B cell (primary cell): Measurements from ENCODE around the gene BMAL1. TPM values are rescaled to one million over a fixed set of nuclear protein-coding genes. Genes with fewer than 3 reads are reported as not detected.

Experiments
- ATAC-seq: fragments of 200-7000 bp; cut with Tn5 transposase; one replicate; pipeline ENCODE4 v1.10.0; 2021; ENCODE audit warnings: low read depth, mild to moderate bottlenecking, moderate number of reproducible peaks, moderate library complexity
- CTCF ChIA-PET: fragments of 350-600 bp; sonication (Branson Sonifier 250); formaldehyde crosslinking; loops from one replicate; lab custom pipeline; 2021; ENCODE audit warnings: antibody characterized with exemption, inconsistent platforms; lab: Charles Lee
- POLR2A ChIA-PET: fragments of 350-600 bp; sonication (Branson Sonifier 250); formaldehyde crosslinking; loops from one replicate; lab custom pipeline; 2021; ENCODE audit warnings: antibody characterized with exemption; lab: Charles Lee
- DNase-seq: peaks from one replicate; pipeline ENCODE4 v3.0.0; 2013
- H2AFZ ChIP-seq: 2 replicates; pipeline ENCODE4 v1.6.1; 2012; ENCODE audit warnings: mild to moderate bottlenecking, low read depth, low read length; ENCODE audit not compliant: insufficient read depth, poor library complexity, severe bottlenecking
- H3K27ac ChIP-seq, 2 donors: 1 replicate in 1 of 2; 2 replicates in 1 of 2; pipeline ENCODE4 v1.5.1; 2012 to 2013; ENCODE audit warnings: low read length in 2 of 2, mild to moderate bottlenecking in 2 of 2, moderate library complexity in 1 of 2
- H3K27me3 ChIP-seq, 4 experiments: fragments of 200-600 bp in 1 of 4; sonication (generic) in 1 of 4; replicated peaks in 1 of 4; 1 replicate in 2 of 4; 2 replicates in 2 of 4; pipeline versions ENCODE4 v1.6.1 to v1.7.0; 2013 to 2016; ENCODE audit warnings: low read length in 3 of 4, mild to moderate bottlenecking in 2 of 4, mixed read lengths in 1 of 4, moderate library complexity in 1 of 4; ENCODE audit not compliant: insufficient read depth in 4 of 4, control insufficient read depth in 3 of 4; ENCODE audit errors: control extremely low read depth in 1 of 4
- H3K36me3 ChIP-seq, 2 experiments: replicated peaks in 1 of 2; 1 replicate in 1 of 2; 2 replicates in 1 of 2; pipeline versions ENCODE4 v1.6.1 to v1.7.1; 2013; ENCODE audit warnings: low read length in 1 of 2; ENCODE audit not compliant: insufficient read depth in 2 of 2, control insufficient read depth in 1 of 2; ENCODE audit errors: control extremely low read depth in 1 of 2, extremely low read depth in 1 of 2
- H3K4me1 ChIP-seq, 2 donors: fragments of 200-600 bp in 1 of 2; sonication (generic) in 1 of 2; 1 replicate in 1 of 2; 2 replicates in 1 of 2; pipeline versions ENCODE4 v1.5.1 to v1.6.1; 2013 to 2017; ENCODE audit warnings: low read length in 2 of 2; ENCODE audit not compliant: control insufficient read depth in 2 of 2, insufficient read depth in 2 of 2
- H3K4me2 ChIP-seq: replicated peaks from 2 replicates; pipeline ENCODE3; 2012; ENCODE audit warnings: mild to moderate bottlenecking, low read depth, low read length; ENCODE audit not compliant: poor library complexity, severe bottlenecking
- H3K4me3 ChIP-seq, 5 experiments: fragments of 200-600 bp in 1 of 5; sonication (generic) in 1 of 5; 1 replicate in 3 of 5; 2 replicates in 2 of 5; pipeline versions ENCODE4 v1.5.1 to v1.7.0; 2011 to 2016; ENCODE audit warnings: low read length in 4 of 5, mild to moderate bottlenecking in 4 of 5, low read depth in 2 of 5, control low read depth in 1 of 5, moderate library complexity in 1 of 5; ENCODE audit not compliant: insufficient read depth in 1 of 5; ENCODE audit errors: control extremely low read depth in 1 of 5, extremely low read depth in 1 of 5
- H3K79me2 ChIP-seq: fragments of 200-600 bp; sonication (generic); one replicate; pipeline ENCODE4 v1.6.0; 2016; ENCODE audit warnings: low read length; ENCODE audit not compliant: control insufficient read depth, insufficient read depth
- H3K9ac ChIP-seq: fragments of 200-600 bp; sonication (generic); 2 replicates; pipeline ENCODE4 v1.6.1; 2017; ENCODE audit warnings: mild to moderate bottlenecking, low read length, moderate library complexity
- H3K9me3 ChIP-seq, 3 donors: one replicate each; pipeline versions ENCODE4 v1.6.1 to v1.7.1; 2013; ENCODE audit warnings: low read length in 2 of 3; ENCODE audit not compliant: control insufficient read depth in 2 of 3, insufficient read depth in 1 of 3; ENCODE audit errors: control extremely low read depth in 1 of 3
- H4K20me1 ChIP-seq: 2 replicates; pipeline ENCODE4 v1.6.0; 2012; ENCODE audit warnings: mild to moderate bottlenecking, low read length; ENCODE audit not compliant: insufficient read depth, control insufficient read depth, poor library complexity, severe bottlenecking
- H3K27ac Mint-ChIP-seq: one replicate; pipeline ENCODE4 v1.8.0; 2021; ENCODE audit warnings: mixed read lengths
- H3K27me3 Mint-ChIP-seq: one replicate; pipeline ENCODE4 v1.8.0; 2021; ENCODE audit warnings: mixed read lengths
- H3K4me1 Mint-ChIP-seq: one replicate; pipeline ENCODE4 v1.8.0; 2021; ENCODE audit warnings: mixed read lengths
- H3K4me3 Mint-ChIP-seq: one replicate; pipeline ENCODE4 v1.8.0; 2021; ENCODE audit warnings: mixed read lengths
- H3K9me3 Mint-ChIP-seq: one replicate; pipeline ENCODE4 v1.8.0; 2022; ENCODE audit warnings: mixed read lengths; ENCODE audit not compliant: insufficient read depth
- CTCF ChIP-seq: fragments of 200-600 bp; IDR thresholded peaks from one replicate; pipeline ENCODE4 v1.8.0; 2022; ENCODE audit warnings: antibody characterized with exemption, mild to moderate bottlenecking
- EZH2 ChIP-seq: IDR thresholded peaks from 2 replicates; pipeline ENCODE4 v1.6.1; 2012; ENCODE audit warnings: borderline replicate concordance, low read depth, mild to moderate bottlenecking, moderate library complexity, low read length; ENCODE audit not compliant: insufficient read depth, poor library complexity, severe bottlenecking
- WGBS: methylation state at CpG from one replicate; pipeline ENCODE4 v1.1.5; 2013; ENCODE audit warnings: missing lambda C conversion rate; ENCODE audit not compliant: insufficient coverage; 5-methylcytosine and 5-hydroxymethylcytosine counted together
- intact Hi-C: fragments of 100-400 bp; cut with micrococcal nuclease; formaldehyde crosslinking; loops from one replicate; pipeline ENCODE4 v1.10.0; 2022
- polyA plus RNA-seq: library from polyadenylated mRNA; depleted of rRNA; stranded (reverse); fragments of >200 nt; gene quantifications from 2 replicates; pipeline ENCODE4 v1.2.3, GENCODE V29; 2012
- total RNA-seq, 2 donors: library from RNA; stranded (reverse); fragments of 120-200 nt in 1 of 2; gene quantifications; 1 replicate in 1 of 2; 2 replicates in 1 of 2; pipeline versions ENCODE4 v1.2.3 to v1.2.4, GENCODE V29; 2013 to 2022

Gene BMAL1
- total and polyA plus RNA-seq, 2 donors (not counting 1 experiment from before 2014, with no cell fraction given): 8.6 to 39.1 TPM

- no peaks in the 10 kb centered on the region for H3K9me3 ChIP-seq
- 83% methylated on average over 2 of the region's 2 CpGs for WGBS
- DNase-seq (no peak), ATAC-seq (no peak)
- H3K4me1 ChIP-seq: no peaks in the 10 kb centered on the region
- no peaks in the 10 kb centered on the region for H3K79me2 ChIP-seq
- H3K4me3 ChIP-seq: no peak overlapping the region
- no peaks in the 10 kb centered on the region for H3K9me3 Mint-ChIP-seq
- no peak overlapping the region for H2AFZ ChIP-seq
- H3K36me3 ChIP-seq: no peaks in the 10 kb centered on the region
- TF ChIP-seq EZH2 (no peak), CTCF (no peak)
- CTCF ChIA-PET: interaction anchor here (1.7 to 2.2 kb wide), 2 partner anchors 14 to 93 kb away, joined by 4 to 7 read pairs; no protein-coding TSS in a partner anchor
- intact Hi-C loops: no loop called here
- no peaks in the 10 kb centered on the region for H3K4me1 Mint-ChIP-seq
- peaks cover 0 to 14% (median 0%) of the 10 kb centered on the region in 4 experiments for H3K27me3 ChIP-seq
- POLR2A ChIA-PET: no interaction called here
- H3K4me2 ChIP-seq: no peak overlapping the region
- no peaks in the 10 kb centered on the region for H4K20me1 ChIP-seq
- no peak overlapping the region for H3K27ac ChIP-seq
- H3K27ac Mint-ChIP-seq: no peak overlapping the region
- H3K4me3 Mint-ChIP-seq: no peak overlapping the region
- H3K9ac ChIP-seq: no peak overlapping the region
- H3K27me3 Mint-ChIP-seq: peaks cover 7% of the 10 kb centered on the region
Observed at GRCh38 chr11:13251966-13252365, 25.6 kb upstream of the BMAL1 start.

GRCh38 chr11:13252438-13252837, 25.2 kb upstream of the BMAL1 start:
- Histone ChIP-seq H3K27me3 (peaks cover 0 to 13% (median 0%) of the 10 kb centered on the region in 4 experiments), H3K4me2 (no peak overlapping the region), H3K27ac (no peak overlapping the region), H2AFZ (no peak overlapping the region), H3K79me2 (no peaks in the 10 kb centered on the region), H3K4me1 (no peaks in the 10 kb centered on the region), H3K4me3 (no peak overlapping the region), H3K36me3 (no peaks in the 10 kb centered on the region), H3K9me3 (no peaks in the 10 kb centered on the region), H3K9ac (no peak overlapping the region), H4K20me1 (no peaks in the 10 kb centered on the region)
- ATAC-seq: no peak
- CTCF ChIA-PET: no interaction called here
- intact Hi-C loops: no loop called here
- H3K4me1 Mint-ChIP-seq: no peaks in the 10 kb centered on the region
- no peak for DNase-seq
- WGBS: 100% methylated on average over 1 of the region's 4 CpGs
- H3K27me3 Mint-ChIP-seq: peaks cover 6% of the 10 kb centered on the region
- POLR2A ChIA-PET: no interaction called here
- no peak overlapping the region for H3K27ac Mint-ChIP-seq
- no peaks in the 10 kb centered on the region for H3K9me3 Mint-ChIP-seq
- H3K4me3 Mint-ChIP-seq: no peak overlapping the region
- TF ChIP-seq CTCF: no peak
- no peak for TF ChIP-seq EZH2
